Measurements from ENCODE around the gene TTC21B.

DNA sequence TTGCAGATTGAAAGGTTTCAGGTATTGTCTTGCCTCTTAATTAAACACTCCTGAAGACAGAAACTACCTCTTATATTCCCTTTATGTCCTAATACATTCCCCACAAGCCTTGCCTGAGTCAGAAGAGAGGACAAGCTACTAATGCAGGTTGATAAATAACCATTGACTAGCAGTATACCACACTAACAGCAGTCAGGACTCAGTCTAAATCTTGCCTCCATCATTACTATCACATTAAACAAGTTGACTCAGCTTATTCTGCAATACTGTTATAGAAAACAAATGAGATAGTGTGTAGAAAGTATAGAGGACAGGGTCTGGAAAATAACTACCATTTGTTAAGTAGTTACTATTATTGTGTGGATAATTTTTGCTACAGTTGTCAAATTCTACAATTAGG is 63.8 kb downstream of the TTC21B start:
- TF ChIP-seq, protein P1, sequence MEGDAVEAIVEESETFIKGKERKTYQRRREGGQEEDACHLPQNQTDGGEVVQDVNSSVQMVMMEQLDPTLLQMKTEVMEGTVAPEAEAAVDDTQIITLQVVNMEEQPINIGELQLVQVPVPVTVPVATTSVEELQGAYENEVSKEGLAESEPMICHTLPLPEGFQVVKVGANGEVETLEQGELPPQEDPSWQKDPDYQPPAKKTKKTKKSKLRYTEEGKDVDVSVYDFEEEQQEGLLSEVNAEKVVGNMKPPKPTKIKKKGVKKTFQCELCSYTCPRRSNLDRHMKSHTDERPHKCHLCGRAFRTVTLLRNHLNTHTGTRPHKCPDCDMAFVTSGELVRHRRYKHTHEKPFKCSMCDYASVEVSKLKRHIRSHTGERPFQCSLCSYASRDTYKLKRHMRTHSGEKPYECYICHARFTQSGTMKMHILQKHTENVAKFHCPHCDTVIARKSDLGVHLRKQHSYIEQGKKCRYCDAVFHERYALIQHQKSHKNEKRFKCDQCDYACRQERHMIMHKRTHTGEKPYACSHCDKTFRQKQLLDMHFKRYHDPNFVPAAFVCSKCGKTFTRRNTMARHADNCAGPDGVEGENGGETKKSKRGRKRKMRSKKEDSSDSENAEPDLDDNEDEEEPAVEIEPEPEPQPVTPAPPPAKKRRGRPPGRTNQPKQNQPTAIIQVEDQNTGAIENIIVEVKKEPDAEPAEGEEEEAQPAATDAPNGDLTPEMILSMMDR (IDR thresholded peaks at IDR 0.05; ENCODE audit: borderline replicate concordance, extremely low read depth, low read length, poor library complexity, severe bottlenecking), result no peak
- TF ChIP-seq EZH2 (IDR thresholded peaks at IDR 0.05; ENCODE audit: borderline replicate concordance, low read depth, low read length, severe bottlenecking), result no peak
